HCT116 (cell line): ENCODE data around the gene DRD4. TPM values are rescaled to one million over a fixed set of nuclear protein-coding genes. Genes with fewer than 3 reads are reported as not detected.

ENCODE experiments used
- ATAC-seq: fragments of 200-7000 bp; cut with Tn5 transposase; 2 replicates; pipeline ENCODE4 v1.9.1; 2020; ENCODE audit warnings: mild to moderate bottlenecking, moderate library complexity
- BruUV-seq: library from RNA; stranded (reverse); fragments of 400-500 nt; replicated peaks from 2 replicates; lab custom pipeline; 2021; lab: Mats Ljungman, UMichigan
- CTCF ChIA-PET: fragments of 300-600 bp; sonication (Branson Sonifier 250); formaldehyde crosslinking; loops from one replicate; lab custom pipeline; 2021; ENCODE audit warnings: antibody characterized with exemption; lab: Charles Lee
- POLR2A ChIA-PET: fragments of 300-600, 350-600 bp; sonication (Branson Sonifier 250); formaldehyde crosslinking; loops from one replicate; lab custom pipeline; 2021; ENCODE audit warnings: antibody characterized with exemption; lab: Charles Lee
- RAD21 ChIA-PET, 2 experiments: fragments of 300-600 bp; sonication (Branson Sonifier 250); formaldehyde crosslinking; loops; one replicate each; lab custom pipeline; 2023; ENCODE audit warnings: low total read pairs in 2 of 2; ENCODE audit not compliant: uncharacterized antibody in 2 of 2, unreplicated experiment in 2 of 2, low non-redundant PET in 1 of 2; lab: Charles Lee
- DNase-seq: peaks from one replicate; pipeline ENCODE4 v3.0.0-alpha.2; 2010; ENCODE audit warnings: low read depth, low spot score
- H2AFZ ChIP-seq: fragments of 200-600 bp; shearing (Covaris generic), sonication (generic); 2 replicates; pipeline ENCODE4 v1.6.1; 2017; ENCODE audit warnings: low read depth, mixed run types, mixed read lengths, antibody characterized with exemption, low read length; ENCODE audit not compliant: poor library complexity, severe bottlenecking
- H3K27ac ChIP-seq: 2 replicates; pipeline ENCODE4 v1.5.1; 2012; ENCODE audit warnings: low read depth, low read length
- H3K27me3 ChIP-seq: fragments of 200-600 bp; sonication (generic); 2 replicates; pipeline ENCODE4 v1.6.1; 2016; ENCODE audit warnings: mixed run types, low read length, mixed read lengths; ENCODE audit not compliant: insufficient read depth
- H3K36me3 ChIP-seq, 2 experiments: fragments of 200-500 bp in 1 of 2; fragments of 200-600 bp in 1 of 2; sonication (Bioruptor generic) in 1 of 2; sonication (generic) in 1 of 2; 2 replicates each; pipeline versions ENCODE4 v1.5.1 to v1.6.1; 2014 to 2016; ENCODE audit warnings: low read length in 2 of 2, inconsistent platforms in 1 of 2, mixed read lengths in 1 of 2, mixed run types in 1 of 2; ENCODE audit not compliant: insufficient read depth in 2 of 2, control insufficient read depth in 1 of 2
- H3K4me1 ChIP-seq, 2 experiments: fragments of 200-600 bp in 1 of 2; sonication (generic) in 1 of 2; 2 replicates each; pipeline versions ENCODE4 v1.5.1 to v1.6.1; 2012 to 2017; ENCODE audit warnings: low read length in 2 of 2, inconsistent platforms in 1 of 2, mild to moderate bottlenecking in 1 of 2, mixed read lengths in 1 of 2, mixed run types in 1 of 2, moderate library complexity in 1 of 2; ENCODE audit not compliant: insufficient read depth in 2 of 2, control insufficient read depth in 1 of 2
- H3K4me2 ChIP-seq: fragments of 200-600 bp; sonication (generic); 2 replicates; pipeline ENCODE4 v1.6.1; 2017; ENCODE audit warnings: mixed run types, low read length, mixed read lengths
- H3K4me3 ChIP-seq, 2 experiments: fragments of 200-600 bp in 1 of 2; sonication (generic) in 1 of 2; replicated peaks in 1 of 2; 2 replicates each; pipeline ENCODE4 v1.5.1; 2011 to 2016; ENCODE audit warnings: low read length in 2 of 2, control low read depth in 1 of 2, low read depth in 1 of 2, mild to moderate bottlenecking in 1 of 2, mixed read lengths in 1 of 2, mixed run types in 1 of 2
- H3K79me2 ChIP-seq: fragments of 200-600 bp; sonication (generic); 2 replicates; pipeline ENCODE4 v1.6.1; 2017; ENCODE audit warnings: mild to moderate bottlenecking, mixed run types, low read length, moderate library complexity, mixed read lengths; ENCODE audit not compliant: insufficient read depth
- H3K9ac ChIP-seq: fragments of 200-600 bp; sonication (generic); 2 replicates; pipeline ENCODE4 v1.6.1; 2016; ENCODE audit warnings: low read length, mixed read lengths
- H3K9me2 ChIP-seq: fragments of 200-600 bp; sonication (generic), shearing (Covaris generic); 2 replicates; pipeline ENCODE4 v1.6.1; 2017; ENCODE audit warnings: mixed run types, mild to moderate bottlenecking, moderate library complexity; ENCODE audit not compliant: insufficient read depth
- H3K9me3 ChIP-seq, 2 experiments: fragments of 200-500 bp in 1 of 2; fragments of 200-600 bp in 1 of 2; sonication (Bioruptor generic) in 1 of 2; sonication (generic) in 1 of 2; 2 replicates each; pipeline ENCODE4 v1.6.1; 2014 to 2017; ENCODE audit warnings: low read length in 2 of 2, mixed read lengths in 2 of 2, inconsistent platforms in 1 of 2, low read depth in 1 of 2, mild to moderate bottlenecking in 1 of 2, mixed run types in 1 of 2, moderate library complexity in 1 of 2; ENCODE audit not compliant: control insufficient read depth in 1 of 2, insufficient read depth in 1 of 2
- H4K20me1 ChIP-seq: fragments of 200-600 bp; sonication (generic), shearing (Covaris generic); 2 replicates; pipeline ENCODE4 v1.6.1; 2017; ENCODE audit warnings: mixed run types, mild to moderate bottlenecking, moderate library complexity; ENCODE audit not compliant: insufficient read depth
- CBX3 ChIP-seq: IDR thresholded peaks from 2 replicates; pipeline ENCODE4 v1.6.1; 2012; ENCODE audit warnings: low read depth
- CEBPB ChIP-seq: IDR thresholded peaks from 2 replicates; pipeline ENCODE4 v1.6.1; 2012; ENCODE audit warnings: low read depth
- EZH2 ChIP-seq: fragments of 200-600 bp; sonication (generic); IDR thresholded peaks from 2 replicates; pipeline ENCODE4 v1.6.1; 2017; ENCODE audit warnings: antibody characterized with exemption, mixed run types
- EZH2phosphoT487 ChIP-seq: fragments of 200-600 bp; IDR thresholded peaks from 2 replicates; pipeline ENCODE4 v1.6.1; 2018; ENCODE audit warnings: antibody characterized with exemption, borderline replicate concordance
- FOSL1 ChIP-seq: IDR thresholded peaks from 2 replicates; pipeline ENCODE4 v1.6.1; 2012; ENCODE audit warnings: low read depth
- JUND ChIP-seq: IDR thresholded peaks from 2 replicates; pipeline ENCODE4 v1.6.1; 2012
- POLR2A ChIP-seq: IDR thresholded peaks from 2 replicates; pipeline ENCODE4 v1.7.0; 2011; ENCODE audit warnings: borderline replicate concordance; ENCODE audit not compliant: insufficient read depth, insufficient read length; ENCODE audit errors: extremely low read depth
- POLR2AphosphoS5 ChIP-seq: IDR thresholded peaks from 2 replicates; pipeline ENCODE4 v1.6.1; 2011; ENCODE audit warnings: mild to moderate bottlenecking, low read depth, low read length, moderate library complexity
- SP1 ChIP-seq: IDR thresholded peaks from 2 replicates; pipeline ENCODE4 v1.6.1; 2012; ENCODE audit warnings: low read depth
- TCF7L2 ChIP-seq: IDR thresholded peaks from 2 replicates; pipeline ENCODE4 v1.7.0; 2011; ENCODE audit warnings: borderline replicate concordance, inconsistent platforms; ENCODE audit not compliant: insufficient read depth, insufficient read length; ENCODE audit errors: extremely low read depth
- YY1 ChIP-seq: IDR thresholded peaks from 2 replicates; pipeline ENCODE4 v1.6.1; 2011; ENCODE audit warnings: low read length, low read depth, moderate library complexity, mild to moderate bottlenecking; ENCODE audit not compliant: insufficient replicate concordance; ENCODE audit errors: extremely low read depth
- ZFX ChIP-seq: fragments of 450-650 bp; IDR thresholded peaks from 2 replicates; pipeline ENCODE4 v1.6.1; 2017
- intact Hi-C: fragments of 100-400 bp; cut with micrococcal nuclease; formaldehyde crosslinking; loops from 2 replicates; pipeline ENCODE4 v1.10.0; 2022
- total RNA-seq: library from RNA; stranded (reverse); gene quantifications from one replicate; pipeline ENCODE4 v1.2.1, GENCODE V29; 2021; ENCODE audit not compliant: unreplicated experiment
- TF ChIP-seq, protein P1 (sequence below): IDR thresholded peaks from 2 replicates; pipeline ENCODE4 v1.6.1; 2012
- TF ChIP-seq, protein P2 (sequence below): IDR thresholded peaks from 2 replicates; pipeline ENCODE4 v1.6.1; 2012; ENCODE audit warnings: low read depth
- TF ChIP-seq, protein P3 (sequence below): IDR thresholded peaks from 2 replicates; pipeline ENCODE4 v1.6.1; 2011; ENCODE audit warnings: mild to moderate bottlenecking, low read length, moderate library complexity; ENCODE audit not compliant: insufficient replicate concordance; ENCODE audit errors: extremely low read depth

Gene DRD4
- total RNA-seq, 1 experiment from 2014 or later = 2.4 TPM

DNA sequence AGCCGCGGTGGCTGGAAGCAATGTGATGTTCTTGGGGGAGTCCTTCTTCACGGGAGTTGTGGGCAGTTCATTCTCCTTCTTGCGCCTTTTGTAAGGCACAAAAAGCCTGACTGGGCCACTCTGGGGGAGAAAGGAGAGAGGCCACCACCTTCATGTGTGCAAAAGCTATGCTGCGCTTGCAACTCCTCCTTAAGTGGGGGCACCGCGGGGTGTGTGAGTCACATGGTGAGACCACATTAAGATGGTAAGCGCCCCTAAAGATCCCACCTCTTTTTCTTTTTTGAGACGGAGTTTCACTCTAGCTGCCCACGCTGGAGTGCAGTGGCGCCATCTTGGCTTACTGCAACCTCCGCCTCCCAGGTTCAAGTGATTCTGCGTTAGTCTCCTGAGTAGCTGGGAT is 43.9 kb downstream of the DRD4 start:
- no peaks in the 10 kb centered on the region for H4K20me1 ChIP-seq
- no peaks in the 10 kb centered on the region for H3K9me3 ChIP-seq
- H3K27ac ChIP-seq = no peak overlapping the region
- H2AFZ ChIP-seq = no peak overlapping the region
- no peak overlapping the region for H3K4me2 ChIP-seq
- POLR2A ChIA-PET = no interaction called here
- intact Hi-C loops = no loop called here
- ATAC-seq (no peak), DNase-seq (no peak)
- H3K27me3 ChIP-seq = no peaks in the 10 kb centered on the region
- CTCF ChIA-PET = no interaction called here
- H3K36me3 ChIP-seq = peaks cover 6 to 22% of the 10 kb centered on the region in 2 experiments
- no peak overlapping the region for H3K4me3 ChIP-seq
- no TSS peak for BruUV-seq
- H3K4me1 ChIP-seq = no peaks in the 10 kb centered on the region
- RAD21 ChIA-PET = no interaction called here
- no peaks in the 10 kb centered on the region for H3K9me2 ChIP-seq
- TF ChIP-seq YY1 = no peak
- TF ChIP-seq, protein P1, sequence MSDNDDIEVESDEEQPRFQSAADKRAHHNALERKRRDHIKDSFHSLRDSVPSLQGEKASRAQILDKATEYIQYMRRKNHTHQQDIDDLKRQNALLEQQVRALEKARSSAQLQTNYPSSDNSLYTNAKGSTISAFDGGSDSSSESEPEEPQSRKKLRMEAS = no peak
- TF ChIP-seq CBX3 = no peak
- no peak for TF ChIP-seq FOSL1
- TF ChIP-seq SP1 = no peak
- TF ChIP-seq, protein P2, sequence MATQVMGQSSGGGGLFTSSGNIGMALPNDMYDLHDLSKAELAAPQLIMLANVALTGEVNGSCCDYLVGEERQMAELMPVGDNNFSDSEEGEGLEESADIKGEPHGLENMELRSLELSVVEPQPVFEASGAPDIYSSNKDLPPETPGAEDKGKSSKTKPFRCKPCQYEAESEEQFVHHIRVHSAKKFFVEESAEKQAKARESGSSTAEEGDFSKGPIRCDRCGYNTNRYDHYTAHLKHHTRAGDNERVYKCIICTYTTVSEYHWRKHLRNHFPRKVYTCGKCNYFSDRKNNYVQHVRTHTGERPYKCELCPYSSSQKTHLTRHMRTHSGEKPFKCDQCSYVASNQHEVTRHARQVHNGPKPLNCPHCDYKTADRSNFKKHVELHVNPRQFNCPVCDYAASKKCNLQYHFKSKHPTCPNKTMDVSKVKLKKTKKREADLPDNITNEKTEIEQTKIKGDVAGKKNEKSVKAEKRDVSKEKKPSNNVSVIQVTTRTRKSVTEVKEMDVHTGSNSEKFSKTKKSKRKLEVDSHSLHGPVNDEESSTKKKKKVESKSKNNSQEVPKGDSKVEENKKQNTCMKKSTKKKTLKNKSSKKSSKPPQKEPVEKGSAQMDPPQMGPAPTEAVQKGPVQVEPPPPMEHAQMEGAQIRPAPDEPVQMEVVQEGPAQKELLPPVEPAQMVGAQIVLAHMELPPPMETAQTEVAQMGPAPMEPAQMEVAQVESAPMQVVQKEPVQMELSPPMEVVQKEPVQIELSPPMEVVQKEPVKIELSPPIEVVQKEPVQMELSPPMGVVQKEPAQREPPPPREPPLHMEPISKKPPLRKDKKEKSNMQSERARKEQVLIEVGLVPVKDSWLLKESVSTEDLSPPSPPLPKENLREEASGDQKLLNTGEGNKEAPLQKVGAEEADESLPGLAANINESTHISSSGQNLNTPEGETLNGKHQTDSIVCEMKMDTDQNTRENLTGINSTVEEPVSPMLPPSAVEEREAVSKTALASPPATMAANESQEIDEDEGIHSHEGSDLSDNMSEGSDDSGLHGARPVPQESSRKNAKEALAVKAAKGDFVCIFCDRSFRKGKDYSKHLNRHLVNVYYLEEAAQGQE = no peak
- no peak for TF ChIP-seq CEBPB
- TF ChIP-seq POLR2A = no peak
- TF ChIP-seq EZH2 = no peak
- no peak for TF ChIP-seq TCF7L2
- no peak for TF ChIP-seq POLR2AphosphoS5
- TF ChIP-seq JUND = no peak
- no peak for TF ChIP-seq ZFX
- TF ChIP-seq EZH2phosphoT487 = no peak
- TF ChIP-seq, protein P3, sequence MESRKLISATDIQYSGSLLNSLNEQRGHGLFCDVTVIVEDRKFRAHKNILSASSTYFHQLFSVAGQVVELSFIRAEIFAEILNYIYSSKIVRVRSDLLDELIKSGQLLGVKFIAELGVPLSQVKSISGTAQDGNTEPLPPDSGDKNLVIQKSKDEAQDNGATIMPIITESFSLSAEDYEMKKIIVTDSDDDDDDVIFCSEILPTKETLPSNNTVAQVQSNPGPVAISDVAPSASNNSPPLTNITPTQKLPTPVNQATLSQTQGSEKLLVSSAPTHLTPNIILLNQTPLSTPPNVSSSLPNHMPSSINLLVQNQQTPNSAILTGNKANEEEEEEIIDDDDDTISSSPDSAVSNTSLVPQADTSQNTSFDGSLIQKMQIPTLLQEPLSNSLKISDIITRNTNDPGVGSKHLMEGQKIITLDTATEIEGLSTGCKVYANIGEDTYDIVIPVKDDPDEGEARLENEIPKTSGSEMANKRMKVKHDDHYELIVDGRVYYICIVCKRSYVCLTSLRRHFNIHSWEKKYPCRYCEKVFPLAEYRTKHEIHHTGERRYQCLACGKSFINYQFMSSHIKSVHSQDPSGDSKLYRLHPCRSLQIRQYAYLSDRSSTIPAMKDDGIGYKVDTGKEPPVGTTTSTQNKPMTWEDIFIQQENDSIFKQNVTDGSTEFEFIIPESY = no peak
- H3K9ac ChIP-seq = no peak overlapping the region
- H3K79me2 ChIP-seq = no peaks in the 10 kb centered on the region
